Activated naive CD4-positive, alpha-beta T cell treated with anti-CD3 and anti-CD28 coated beads, Interleukin-2, amount 10 ng/mL, durations not matched to agents 7 days and 5 days (primary cell): Measurements from ENCODE around the gene SKI.

Source experiments
- CTCF ChIA-PET: fragments of 350-600 bp; sonication (Branson Sonifier 250); formaldehyde crosslinking; loops from one replicate; lab custom pipeline; 2021; ENCODE audit warnings: antibody characterized with exemption; lab: Charles Lee
- DNase-seq: peaks from one replicate; pipeline ENCODE4 v3.0.0-alpha.2; 2020
- H3K27ac Mint-ChIP-seq: one replicate; pipeline ENCODE4 v1.8.0; 2021; ENCODE audit warnings: mild to moderate bottlenecking, moderate library complexity, mixed read lengths
- H3K27me3 Mint-ChIP-seq: one replicate; pipeline ENCODE4 v1.8.0; 2021; ENCODE audit warnings: mild to moderate bottlenecking, mixed read lengths
- H3K36me3 Mint-ChIP-seq: one replicate; pipeline ENCODE4 v1.8.0; 2021; ENCODE audit warnings: mixed read lengths
- H3K4me1 Mint-ChIP-seq: one replicate; pipeline ENCODE4 v1.8.0; 2021; ENCODE audit warnings: mixed read lengths
- H3K4me3 Mint-ChIP-seq: one replicate; pipeline ENCODE4 v1.8.0; 2021; ENCODE audit warnings: mild to moderate bottlenecking, moderate library complexity, mixed read lengths
- H3K9me3 Mint-ChIP-seq: one replicate; pipeline ENCODE4 v1.8.0; 2021; ENCODE audit warnings: mixed read lengths

Gene SKI

DNA sequence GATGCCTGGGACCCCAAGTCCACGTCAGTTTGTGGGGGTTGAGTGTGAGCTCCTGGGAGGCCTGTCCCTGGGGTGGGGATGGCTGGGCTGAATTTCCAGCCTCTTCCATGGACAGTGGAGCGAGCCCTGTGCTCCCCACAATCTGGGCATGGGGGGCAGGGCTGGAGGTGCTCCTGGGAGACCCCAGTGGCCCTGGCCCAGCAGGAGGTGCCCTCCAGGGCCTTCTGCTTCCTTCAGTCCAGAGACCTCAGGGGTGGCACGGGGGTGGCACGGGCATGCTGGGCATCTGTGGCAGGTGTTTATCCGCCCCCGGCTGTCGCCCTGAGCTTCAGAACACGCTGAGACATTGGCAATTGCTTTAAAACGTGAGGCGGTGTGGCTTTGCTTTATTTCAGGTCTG is 122.4 kb downstream of the SKI start:
- H3K9me3 Mint-ChIP-seq = no peaks in the 10 kb centered on the region
- peaks cover 4% of the 10 kb centered on the region for H3K27me3 Mint-ChIP-seq
- no peak overlapping the region for H3K4me3 Mint-ChIP-seq
- no peaks in the 10 kb centered on the region for H3K36me3 Mint-ChIP-seq
- no peaks in the 10 kb centered on the region for H3K4me1 Mint-ChIP-seq
- no peak for DNase-seq
- no peak overlapping the region for H3K27ac Mint-ChIP-seq
- CTCF ChIA-PET = no interaction called here

DNA sequence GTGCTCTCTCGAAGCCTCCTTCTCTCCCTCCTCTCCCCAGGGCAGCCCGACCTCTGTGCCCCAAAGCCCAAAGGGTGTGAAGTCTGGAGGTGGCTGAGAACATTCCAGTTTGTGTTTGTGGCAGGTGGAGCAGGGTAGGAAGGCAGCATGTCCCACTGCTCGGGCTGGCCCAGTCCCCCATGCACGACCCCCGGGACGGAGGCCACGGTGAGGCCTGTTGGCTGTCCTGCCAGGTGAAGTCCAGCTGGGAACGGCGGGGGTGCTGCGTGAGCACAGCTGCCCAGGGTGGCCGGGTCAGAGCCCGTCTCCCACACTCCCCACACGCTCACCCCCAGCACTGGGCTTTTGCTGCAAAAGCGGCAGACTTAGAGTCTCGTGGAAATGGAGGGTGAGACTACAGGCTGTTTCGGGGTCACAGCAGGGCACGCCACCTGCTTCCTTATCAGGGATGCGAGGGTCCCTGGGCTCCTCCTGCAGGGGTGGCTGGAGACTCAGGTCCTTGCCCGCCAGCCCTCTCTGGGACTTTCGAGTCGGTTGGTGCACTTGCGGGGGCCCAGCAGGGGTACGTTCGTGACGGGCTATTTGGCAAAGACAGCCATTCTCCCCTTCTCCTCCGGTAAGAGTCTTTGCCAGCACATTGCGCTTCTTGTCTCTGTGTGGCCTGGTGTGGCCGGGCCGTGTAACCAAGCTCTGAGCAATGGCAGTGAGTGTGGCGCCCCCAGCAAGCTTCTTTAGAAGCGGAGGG is 123.0 kb downstream of the SKI start:
- no peaks in the 10 kb centered on the region for H3K4me1 Mint-ChIP-seq
- H3K9me3 Mint-ChIP-seq = no peaks in the 10 kb centered on the region
- H3K4me3 Mint-ChIP-seq = no peak overlapping the region
- no peaks in the 10 kb centered on the region for H3K36me3 Mint-ChIP-seq
- no peak for DNase-seq
- CTCF ChIA-PET = no interaction called here
- peaks cover 4% of the 10 kb centered on the region for H3K27me3 Mint-ChIP-seq
- no peak overlapping the region for H3K27ac Mint-ChIP-seq

DNA sequence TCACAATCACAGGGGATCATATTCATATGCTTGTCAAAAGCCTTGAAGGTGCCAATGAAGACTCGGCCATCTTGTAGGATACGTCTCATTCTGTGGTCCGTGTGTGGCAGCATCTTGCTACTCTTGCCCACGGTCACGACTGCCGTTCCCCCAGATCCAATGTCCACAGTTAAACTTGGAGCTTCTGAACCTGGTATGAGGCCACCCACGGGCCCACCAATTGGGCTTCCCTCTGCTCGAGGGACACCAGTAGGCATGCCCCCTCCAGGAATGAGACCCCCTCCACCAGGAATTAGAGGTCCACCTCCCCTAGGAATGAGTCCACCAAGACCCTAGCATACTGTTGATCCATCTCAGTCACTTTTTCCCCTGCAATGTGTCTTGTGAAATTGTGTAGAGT is 123.6 kb downstream of the SKI start:
- H3K9me3 Mint-ChIP-seq = no peaks in the 10 kb centered on the region
- no peak overlapping the region for H3K27ac Mint-ChIP-seq
- no peak overlapping the region for H3K4me3 Mint-ChIP-seq
- CTCF ChIA-PET = interaction anchor here (0.9 kb wide), 1 partner anchor 36 kb away, joined by 3 read pairs; no protein-coding TSS in a partner anchor
- H3K27me3 Mint-ChIP-seq = peaks cover 4% of the 10 kb centered on the region
- no peak for DNase-seq
- H3K36me3 Mint-ChIP-seq = no peaks in the 10 kb centered on the region
- H3K4me1 Mint-ChIP-seq = no peaks in the 10 kb centered on the region

DNA sequence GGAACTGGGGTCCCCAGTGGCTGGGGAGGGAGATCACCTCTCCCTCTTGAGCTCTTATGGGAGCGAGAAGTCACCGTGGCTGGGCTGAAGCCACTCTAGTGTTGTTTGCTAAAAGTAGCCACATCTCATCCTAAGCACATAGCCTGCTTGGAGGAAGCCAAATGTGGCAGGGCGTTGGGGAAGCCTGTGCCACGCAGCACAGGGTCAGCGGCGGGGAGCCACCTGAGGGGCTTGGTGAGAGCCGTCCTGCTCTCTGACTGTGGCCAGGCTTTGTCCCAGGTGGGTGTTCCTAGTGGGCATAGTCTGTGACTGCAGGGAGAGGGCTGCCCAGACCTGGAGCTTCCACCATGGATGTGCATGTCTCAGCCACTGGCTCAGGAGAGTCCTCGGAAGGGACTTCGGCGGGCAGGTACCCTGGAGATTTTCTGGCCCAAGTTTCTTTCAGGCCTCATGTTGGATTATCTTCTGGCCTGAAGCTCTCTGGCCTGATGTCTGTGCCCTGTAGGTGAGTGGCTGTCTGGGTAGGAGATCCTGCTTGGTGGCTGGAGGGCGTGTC is 124.3 kb downstream of the SKI start:
- no peak overlapping the region for H3K4me3 Mint-ChIP-seq
- DNase-seq = no peak
- no peaks in the 10 kb centered on the region for H3K36me3 Mint-ChIP-seq
- no peak overlapping the region for H3K27ac Mint-ChIP-seq
- peaks cover 4% of the 10 kb centered on the region for H3K27me3 Mint-ChIP-seq
- no peaks in the 10 kb centered on the region for H3K4me1 Mint-ChIP-seq
- CTCF ChIA-PET = interaction anchor here (0.9 kb wide), 1 partner anchor 37 kb away, joined by 3 read pairs; no protein-coding TSS in a partner anchor
- no peaks in the 10 kb centered on the region for H3K9me3 Mint-ChIP-seq

DNA sequence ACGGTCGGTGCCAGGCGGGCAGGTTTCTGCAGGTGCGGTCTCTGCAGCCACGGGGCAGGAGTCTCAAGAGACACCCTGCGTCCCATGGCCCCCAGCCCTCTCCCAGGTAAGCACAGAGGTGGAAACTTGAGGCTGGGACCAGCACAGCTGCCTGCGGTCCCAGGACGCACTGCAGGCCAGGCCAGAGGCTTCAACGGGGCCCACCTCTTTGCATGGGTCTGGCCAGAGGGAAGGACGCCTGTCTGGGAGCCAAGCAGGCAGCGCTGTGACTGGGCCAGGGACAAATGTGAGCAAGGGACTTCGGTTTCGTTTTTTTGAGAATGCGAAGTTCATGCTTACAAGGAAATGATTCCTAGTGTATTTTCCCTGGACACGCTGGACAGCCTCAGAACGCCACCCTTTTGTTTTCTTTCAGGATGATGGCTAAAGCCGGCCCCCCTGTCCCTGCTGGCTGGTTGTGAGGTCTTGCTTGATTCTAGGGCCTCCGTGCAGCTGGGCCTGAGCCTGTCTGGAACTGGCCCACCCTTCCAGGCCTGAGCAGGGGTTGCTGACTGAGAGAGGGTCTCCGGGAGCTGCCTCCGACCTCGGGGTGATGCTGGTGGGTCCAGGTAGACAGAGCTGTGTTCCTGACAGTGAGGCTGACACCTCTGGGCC is 124.9 kb downstream of the SKI start:
- peaks cover 4% of the 10 kb centered on the region for H3K27me3 Mint-ChIP-seq
- H3K4me1 Mint-ChIP-seq = no peaks in the 10 kb centered on the region
- no peak overlapping the region for H3K4me3 Mint-ChIP-seq
- CTCF ChIA-PET = no interaction called here
- DNase-seq = no peak
- no peaks in the 10 kb centered on the region for H3K36me3 Mint-ChIP-seq
- no peak overlapping the region for H3K27ac Mint-ChIP-seq
- H3K9me3 Mint-ChIP-seq = no peaks in the 10 kb centered on the region

DNA sequence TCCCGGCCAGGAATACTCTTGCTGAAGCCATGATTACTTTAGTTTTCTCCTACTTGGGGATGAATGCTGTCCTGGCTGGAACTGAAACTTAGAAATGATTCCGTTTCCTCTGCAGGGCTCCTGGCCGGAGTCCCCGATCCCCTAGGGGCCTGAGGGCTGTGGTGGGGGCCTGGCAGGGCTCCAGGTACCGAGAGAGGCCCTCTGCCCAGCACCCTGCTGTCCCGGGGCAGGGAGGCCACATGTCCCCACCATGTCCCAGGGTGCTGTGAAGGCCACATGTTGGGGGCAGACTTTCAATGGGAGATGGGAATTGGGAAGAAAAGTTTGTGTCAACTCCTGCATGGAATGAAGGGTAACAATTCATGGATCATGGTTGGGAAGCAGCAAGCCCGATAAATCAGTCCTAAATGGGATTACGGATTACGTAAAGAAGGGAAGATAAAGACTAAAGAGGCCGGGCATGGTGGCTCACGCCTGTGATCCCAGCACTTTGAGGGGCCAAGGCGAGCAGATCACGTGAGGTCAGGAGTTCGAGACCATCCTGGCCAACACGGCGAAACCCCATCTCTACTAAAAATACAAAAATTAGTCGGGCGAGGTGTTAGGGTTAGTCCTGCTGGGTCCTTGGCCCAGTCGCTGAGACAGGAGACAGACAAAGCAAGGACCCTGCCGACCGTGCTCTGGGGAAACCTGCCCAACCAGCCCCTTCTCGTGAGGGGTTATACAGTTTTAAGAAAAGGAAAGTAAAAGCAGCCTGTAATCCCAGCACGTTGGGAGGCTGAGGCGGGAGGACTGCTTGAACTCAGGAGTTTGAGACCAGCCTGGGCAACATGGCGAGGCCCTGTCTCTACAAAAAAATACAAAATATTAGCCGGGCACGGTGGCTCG is 125.7 kb downstream of the SKI start:
- H3K4me3 Mint-ChIP-seq = no peak overlapping the region
- H3K4me1 Mint-ChIP-seq = no peaks in the 10 kb centered on the region
- H3K27me3 Mint-ChIP-seq = peaks cover 4% of the 10 kb centered on the region
- no peak for DNase-seq
- H3K9me3 Mint-ChIP-seq = no peaks in the 10 kb centered on the region
- H3K36me3 Mint-ChIP-seq = no peaks in the 10 kb centered on the region
- CTCF ChIA-PET = no interaction called here
- no peak overlapping the region for H3K27ac Mint-ChIP-seq

DNA sequence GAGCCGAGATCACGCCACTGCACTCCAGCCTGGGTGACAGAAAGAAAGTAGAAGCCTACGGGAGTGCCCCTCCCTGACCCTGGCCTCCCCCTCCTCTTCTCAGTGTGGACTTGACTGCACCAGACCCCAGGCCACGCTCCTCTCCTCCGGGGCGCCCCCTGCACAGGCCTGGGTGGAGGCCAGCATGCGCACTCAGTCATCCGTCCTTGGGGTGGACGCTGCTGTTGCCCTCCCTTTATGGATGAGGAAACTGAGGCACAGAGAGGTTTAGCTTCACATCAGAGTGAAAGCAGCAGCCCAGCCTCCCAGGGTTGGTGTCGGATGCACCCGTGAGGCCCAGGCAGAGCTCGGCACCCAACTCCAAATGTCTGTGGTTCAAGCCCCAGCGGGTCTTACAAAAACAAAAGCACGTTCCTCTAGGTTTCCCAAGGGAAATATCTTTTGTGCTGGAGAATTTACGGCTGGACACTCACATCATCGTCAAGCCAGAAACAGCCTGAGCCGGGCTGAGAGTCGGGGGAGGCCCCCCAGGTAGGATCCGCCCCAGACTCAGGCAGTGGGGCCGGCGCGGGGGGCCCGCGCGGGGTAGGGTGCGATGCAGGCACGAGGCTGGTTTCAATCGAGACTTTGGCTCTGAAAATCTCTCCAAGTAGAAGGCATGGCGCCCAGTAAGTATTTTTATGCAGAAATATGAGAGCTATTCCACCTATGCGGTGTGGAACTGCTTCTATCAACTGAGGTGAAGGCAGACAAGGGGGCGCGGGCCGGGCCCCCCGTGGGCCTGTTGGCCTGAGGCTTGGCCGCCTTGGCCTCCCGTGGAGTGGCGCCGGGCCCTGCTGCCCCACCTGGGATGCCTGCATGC is 126.6 kb downstream of the SKI start:
- no peak overlapping the region for H3K27ac Mint-ChIP-seq
- no peaks in the 10 kb centered on the region for H3K9me3 Mint-ChIP-seq
- no peaks in the 10 kb centered on the region for H3K4me1 Mint-ChIP-seq
- no peaks in the 10 kb centered on the region for H3K36me3 Mint-ChIP-seq
- CTCF ChIA-PET = no interaction called here
- H3K4me3 Mint-ChIP-seq = no peak overlapping the region
- no peaks in the 10 kb centered on the region for H3K27me3 Mint-ChIP-seq
- DNase-seq = no peak

DNA sequence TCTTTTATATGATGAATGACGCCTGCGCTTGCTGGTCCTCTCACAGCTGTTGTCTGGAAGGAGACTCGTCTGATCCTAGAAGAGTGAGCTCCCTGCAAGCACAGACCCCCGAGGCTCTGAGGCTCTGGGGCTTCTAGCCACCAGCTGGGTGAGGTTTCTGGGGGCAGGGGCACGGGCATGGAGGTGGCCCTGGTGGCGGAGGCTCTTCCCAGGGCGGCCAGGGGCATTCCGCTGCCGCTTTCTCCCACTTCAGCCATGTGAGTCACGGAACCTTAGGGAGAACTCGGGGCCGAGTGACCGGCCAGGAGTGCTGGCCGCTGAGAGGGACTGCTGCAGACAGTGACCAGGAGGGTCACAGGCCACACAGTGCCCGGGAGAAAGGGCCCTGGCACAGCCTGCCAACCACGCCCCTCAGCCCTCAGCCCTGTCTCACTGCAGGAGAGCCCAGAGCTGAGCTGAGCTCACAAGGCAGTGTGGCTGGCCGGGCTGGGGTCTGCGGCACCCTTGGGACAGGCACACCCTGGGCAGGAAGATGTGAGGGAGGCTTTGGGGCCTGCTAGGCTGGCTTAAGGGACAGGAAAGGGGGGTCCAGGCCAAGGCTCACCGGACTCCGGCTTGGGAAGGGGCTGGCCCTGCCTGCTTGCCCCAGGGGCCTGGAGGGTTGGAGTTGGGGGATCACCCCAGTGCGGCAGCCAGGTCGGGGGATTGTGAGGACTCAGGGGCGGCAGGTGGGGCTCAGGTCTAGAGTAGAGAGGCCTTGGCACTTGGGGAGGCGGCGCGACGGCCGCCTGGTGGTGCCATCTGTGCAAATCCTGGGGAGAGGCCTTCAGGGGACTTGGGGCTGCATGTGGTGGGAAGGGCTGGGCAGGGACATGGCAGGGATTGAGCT is 127.5 kb downstream of the SKI start:
- no peaks in the 10 kb centered on the region for H3K36me3 Mint-ChIP-seq
- no peaks in the 10 kb centered on the region for H3K4me1 Mint-ChIP-seq
- no peak overlapping the region for H3K4me3 Mint-ChIP-seq
- no peak for DNase-seq
- H3K27ac Mint-ChIP-seq = no peak overlapping the region
- CTCF ChIA-PET = no interaction called here
- H3K27me3 Mint-ChIP-seq = peaks cover 4% of the 10 kb centered on the region
- no peaks in the 10 kb centered on the region for H3K9me3 Mint-ChIP-seq

DNA sequence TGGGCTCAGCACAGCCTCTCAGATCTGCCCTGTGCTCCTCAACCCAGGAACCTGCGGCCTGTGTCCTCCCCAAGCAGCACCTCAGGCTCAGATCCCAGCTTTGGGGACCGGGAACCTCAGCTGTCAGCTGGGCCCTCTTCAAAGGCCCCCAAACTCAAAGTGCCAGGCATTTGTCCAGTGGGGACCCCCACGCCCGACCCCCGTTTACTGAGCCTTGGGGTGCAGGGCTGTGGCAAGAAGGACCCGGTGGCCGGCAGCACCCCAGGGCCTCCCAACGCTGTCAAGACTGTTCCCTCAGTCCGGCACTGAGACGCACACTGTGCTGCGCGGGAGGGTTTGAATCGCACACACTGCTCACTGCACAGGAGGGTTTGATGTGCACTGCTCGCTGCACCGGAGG is 128.3 kb downstream of the SKI start:
- DNase-seq = no peak
- Mint-ChIP-seq H3K9me3 (no peaks in the 10 kb centered on the region), H3K4me1 (no peaks in the 10 kb centered on the region), H3K4me3 (no peak overlapping the region), H3K36me3 (no peaks in the 10 kb centered on the region), H3K27ac (no peak overlapping the region), H3K27me3 (peaks cover 7% of the 10 kb centered on the region)
- CTCF ChIA-PET = no interaction called here

DNA sequence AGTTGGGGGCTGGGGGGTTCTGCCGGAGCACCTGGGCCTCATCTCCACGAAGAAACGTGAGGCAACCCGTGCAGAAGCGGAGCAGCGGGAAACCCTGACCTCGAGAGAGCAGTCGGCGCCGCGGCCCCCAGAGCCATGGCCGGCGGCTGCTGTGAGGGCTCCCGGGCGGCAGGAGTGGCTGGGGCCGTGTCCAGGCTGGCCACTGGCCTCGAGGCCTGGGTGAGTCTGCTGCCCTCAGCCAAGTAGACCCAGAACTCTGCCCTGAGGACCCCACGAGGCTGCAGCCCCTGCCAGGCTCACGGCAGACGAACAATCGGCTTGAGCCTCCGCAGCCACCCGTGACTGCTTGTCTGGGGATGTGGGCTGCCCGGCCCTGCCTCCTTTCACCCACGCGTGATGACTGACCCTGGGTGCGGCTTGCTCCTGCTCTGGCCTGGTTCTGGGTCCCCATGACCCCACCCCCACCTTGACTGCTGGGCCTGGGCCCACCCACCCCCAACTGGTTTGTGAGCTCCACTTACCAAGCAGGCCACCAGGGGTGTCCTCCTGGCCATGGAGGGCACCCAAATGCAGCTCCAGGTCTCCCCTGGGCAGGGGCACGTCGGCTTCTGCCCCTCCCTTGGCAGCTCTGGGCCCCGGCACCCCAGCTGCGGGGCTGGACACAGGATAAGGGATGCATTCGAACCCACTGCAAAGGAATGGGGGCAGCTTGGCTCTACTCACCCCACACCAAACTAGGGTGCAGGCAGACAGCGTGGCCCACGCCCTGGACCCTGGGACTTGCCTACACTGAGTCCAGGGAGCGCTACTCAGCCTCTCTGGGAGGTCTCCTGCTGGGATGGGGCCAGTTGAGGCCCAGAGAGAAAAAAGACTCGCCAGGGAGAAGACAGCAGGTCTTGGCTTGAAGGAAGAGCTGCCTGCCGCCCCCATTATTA is 129.1 kb downstream of the SKI start:
- Mint-ChIP-seq H3K9me3 (no peaks in the 10 kb centered on the region), H3K36me3 (no peaks in the 10 kb centered on the region), H3K27ac (no peak overlapping the region), H3K27me3 (peaks cover 7% of the 10 kb centered on the region), H3K4me3 (no peak overlapping the region), H3K4me1 (no peaks in the 10 kb centered on the region)
- CTCF ChIA-PET = no interaction called here
- DNase-seq = no peak

DNA sequence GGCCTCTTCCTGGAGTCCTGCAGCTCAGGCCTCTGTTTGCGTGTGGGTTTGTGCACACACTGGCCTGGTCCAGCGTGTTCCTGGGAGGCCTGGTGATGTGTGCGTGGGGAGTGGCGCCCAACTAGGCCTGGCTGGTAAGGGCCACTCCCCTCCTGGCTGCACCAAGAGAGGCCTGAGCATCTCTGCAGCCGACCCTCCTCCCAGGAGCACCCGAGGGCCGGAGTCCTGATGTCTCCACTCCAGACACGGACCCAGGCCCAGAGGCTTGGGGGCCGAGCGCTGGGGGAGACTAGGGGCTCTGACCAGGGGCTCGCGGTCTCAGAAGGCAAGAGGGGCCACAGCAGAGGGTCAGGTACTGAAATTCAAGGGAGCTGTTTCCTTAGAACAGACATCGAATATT is 130.0 kb downstream of the SKI start:
- Mint-ChIP-seq H3K4me1 (no peaks in the 10 kb centered on the region), H3K27me3 (peaks cover 7% of the 10 kb centered on the region), H3K36me3 (no peaks in the 10 kb centered on the region), H3K9me3 (no peaks in the 10 kb centered on the region), H3K27ac (no peak overlapping the region), H3K4me3 (no peak overlapping the region)
- no peak for DNase-seq
- CTCF ChIA-PET = no interaction called here
